ENCODE results near the gene NHERF1.

NHERF1 gene

GRCh38 chr17:74732042-74732867 lies 16.2 kb upstream of the NHERF1 start:
- no peak for DNase-seq (ENCODE audit: low spot score)

- DNase-seq (ENCODE audit: low spot score): no peak
Observed at GRCh38 chr17:74733365-74734122, 14.9 kb upstream of the NHERF1 start.

GRCh38 chr17:74734256-74734655 lies 14.2 kb upstream of the NHERF1 start:
- no peak for DNase-seq (ENCODE audit: low spot score)

GRCh38 chr17:74736513-74737298 lies 11.7 kb upstream of the NHERF1 start, which contains the start of gene RAB37:
Gene RAB37, plus strand, starts transcription at chr17:74737256. Its CDS starts 17 bp downstream, at chr17:74737273.
- peak; percentile 88 for DNase-seq (ENCODE audit: low spot score)

GRCh38 chr17:74737299-74738050 lies 11.0 kb upstream of the NHERF1 start:
- DNase-seq (ENCODE audit: low spot score): peak; percentile 79

- no peak for DNase-seq (ENCODE audit: low spot score)
Observed at GRCh38 chr17:74738051-74738996, 10.1 kb upstream of the NHERF1 start.

- DNase-seq (ENCODE audit: low spot score): no peak
Observed at GRCh38 chr17:74739227-74739831, 9.1 kb upstream of the NHERF1 start.

GRCh38 chr17:74740173-74740572 lies 8.3 kb upstream of the NHERF1 start:
- no peak for DNase-seq (ENCODE audit: low spot score)

GRCh38 chr17:74740641-74741387 lies 7.6 kb upstream of the NHERF1 start:
- DNase-seq (ENCODE audit: low spot score): peak; percentile 33

GRCh38 chr17:74742153-74742515 lies 6.3 kb upstream of the NHERF1 start:
- DNase-seq (ENCODE audit: low spot score): peak; percentile 25

- DNase-seq (ENCODE audit: low spot score): peak; percentile 18
Observed at GRCh38 chr17:74742978-74743545, 5.4 kb upstream of the NHERF1 start.

- DNase-seq (ENCODE audit: low spot score): no peak
Observed at GRCh38 chr17:74743755-74744154, 4.7 kb upstream of the NHERF1 start.

- DNase-seq (ENCODE audit: low spot score): no peak
Observed at GRCh38 chr17:74744349-74744713, 4.1 kb upstream of the NHERF1 start.

GRCh38 chr17:74744714-74745547 lies 3.5 kb upstream of the NHERF1 start:
- DNase-seq (ENCODE audit: low spot score): peak; percentile 88

- DNase-seq (ENCODE audit: low spot score): no peak
Observed at GRCh38 chr17:74745548-74746177, 2.8 kb upstream of the NHERF1 start.

- no peak for DNase-seq (ENCODE audit: low spot score)
Observed at GRCh38 chr17:74746376-74746775, 2.1 kb upstream of the NHERF1 start.

- DNase-seq (ENCODE audit: low spot score): no peak
Observed at GRCh38 chr17:74746922-74747321, 1.5 kb upstream of the NHERF1 start.

- DNase-seq (ENCODE audit: low spot score): no peak
Observed at GRCh38 chr17:74748279-74748528, 224 bp upstream of the NHERF1 start.
